ENCODE measurements around the gene P2RY2. TPM values are rescaled to one million over a fixed set of nuclear protein-coding genes. Genes with fewer than 3 reads are reported as not detected.

Gene P2RY2
- 1 to 10 TPM in 1 of 4 donors, under 1 TPM in 3; 0.58 to 1.2 (median 0.80) TPM for polyA plus RNA-seq (ENCODE audit: insufficient read length in 4 of 4)

- DNase-seq (ENCODE audit: low read depth in 4 of 4, low spot score in 3 of 4) = no peak
These were observed at the start of gene P2RY2 for GRCh38 chr11:73218106-73218829. P2RY2 (plus strand) TSS chr11:73218281; CDS start chr11:73234160, 15,879 bp downstream.

- DNase-seq (ENCODE audit: low read depth in 4 of 4, low spot score in 3 of 4) = no peak
These were observed 49.0 kb upstream of the P2RY2 start for GRCh38 chr11:73168925-73169579.

- DNase-seq (ENCODE audit: low read depth in 4 of 4, low spot score in 3 of 4) = no peak
These were observed 47.9 kb upstream of the P2RY2 start for GRCh38 chr11:73170140-73170539.

- no peak for DNase-seq (ENCODE audit: low read depth in 4 of 4, low spot score in 3 of 4)
These were observed 46.5 kb upstream of the P2RY2 start for GRCh38 chr11:73171436-73172161.

- DNase-seq (ENCODE audit: low read depth in 4 of 4, low spot score in 3 of 4) = no peak
These were observed 45.0 kb upstream of the P2RY2 start for GRCh38 chr11:73172992-73173656.

- no peak for DNase-seq (ENCODE audit: low read depth in 4 of 4, low spot score in 3 of 4)
These were observed 44.2 kb upstream of the P2RY2 start for GRCh38 chr11:73173755-73174494.

GRCh38 chr11:73174495-73174791 lies 43.6 kb upstream of the P2RY2 start:
- DNase-seq (ENCODE audit: low read depth in 4 of 4, low spot score in 3 of 4) = no peak

- no peak for DNase-seq (ENCODE audit: low read depth in 4 of 4, low spot score in 3 of 4)
These were observed 42.4 kb upstream of the P2RY2 start for GRCh38 chr11:73175551-73176144.

- no peak for DNase-seq (ENCODE audit: low read depth in 4 of 4, low spot score in 3 of 4)
These were observed 41.8 kb upstream of the P2RY2 start for GRCh38 chr11:73176145-73176873.

- DNase-seq (ENCODE audit: low read depth in 4 of 4, low spot score in 3 of 4) = no peak
These were observed 41.3 kb upstream of the P2RY2 start for GRCh38 chr11:73176874-73177155.

- DNase-seq (ENCODE audit: low read depth in 4 of 4, low spot score in 3 of 4) = no peak
These were observed 40.7 kb upstream of the P2RY2 start for GRCh38 chr11:73177380-73177777.

- DNase-seq (ENCODE audit: low read depth in 4 of 4, low spot score in 3 of 4) = peak; percentile 47 to 52 (median 50)
These were observed 40.1 kb upstream of the P2RY2 start for GRCh38 chr11:73177778-73178539.

- no peak for DNase-seq (ENCODE audit: low read depth in 4 of 4, low spot score in 3 of 4)
These were observed 39.4 kb upstream of the P2RY2 start for GRCh38 chr11:73178681-73179080.

- DNase-seq (ENCODE audit: low read depth in 4 of 4, low spot score in 3 of 4) = no peak
These were observed 35.2 kb upstream of the P2RY2 start for GRCh38 chr11:73182824-73183321.

- DNase-seq (ENCODE audit: low read depth in 4 of 4, low spot score in 3 of 4) = peak in 2 of 4 donors; percentile 26 to 39
These were observed 33.0 kb upstream of the P2RY2 start for GRCh38 chr11:73184953-73185671.

- DNase-seq (ENCODE audit: low read depth in 4 of 4, low spot score in 3 of 4) = no peak
These were observed 32.3 kb upstream of the P2RY2 start for GRCh38 chr11:73185680-73186293.

GRCh38 chr11:73186294-73186850 lies 31.7 kb upstream of the P2RY2 start:
- no peak for DNase-seq (ENCODE audit: low read depth in 4 of 4, low spot score in 3 of 4)

Data from right renal pelvis (tissue), 4 donors.